ENCODE results near the gene HYOU1. TPM values are rescaled to one million over a fixed set of nuclear protein-coding genes. Genes with fewer than 3 reads are reported as not detected.
A peak's percentile ranks its signal among the peaks of the same experiment; 100 is the strongest.

HYOU1 gene
- total RNA-seq, 1 experiment from 2014 or later, result 228 TPM

GRCh38 chr11:119014209-119014924, 42.6 kb downstream of the HYOU1 start:
- no CpG with 5 or more reads among the region's 17 CpGs for WGBS (ENCODE audit: extremely low coverage, insufficient read length, low lambda C conversion rate)
- no peak overlapping the region for H2BK5ac ChIP-seq (ENCODE audit: insufficient read length, low read length)
- DNase-seq, result no peak
- peaks cover 2% of the 10 kb centered on the region for H3K79me1 ChIP-seq (ENCODE audit: insufficient read depth, low read depth, low read length, poor library complexity, severe bottlenecking)
- peak overlapping the region in 1 of 3 experiments; percentile 88; a peak in 2 of 7 replicates for H3K27ac Mint-ChIP-seq
- H3K27ac ChIP-seq (ENCODE audit: insufficient read length, low read depth, low read length), result no peak overlapping the region
- no peak overlapping the region for H2AFZ ChIP-seq (ENCODE audit: low read length)
- TF ChIP-seq CTCF (conservative IDR thresholded peaks at IDR 0.05), result no peak
- peaks cover 56 to 81% (median 69%) of the 10 kb centered on the region in 3 experiments for H3K36me3 Mint-ChIP-seq (ENCODE audit: insufficient read depth in 1 of 3, low read depth in 3 of 3)
- no peak overlapping the region for H4K8ac ChIP-seq (replicated peaks; ENCODE audit: insufficient read length, low read depth, low read length)
- no peak overlapping the region for H4K91ac ChIP-seq (ENCODE audit: insufficient read length, low read depth, low read length)
- no peaks in the 10 kb centered on the region; the same call in 1 of the 2 replicates for H3K27me3 Mint-ChIP-seq (ENCODE audit: low read depth)
- no peak overlapping the region for H3T11ph ChIP-seq (ENCODE audit: low read length)
- no peak overlapping the region for H3K18ac ChIP-seq (ENCODE audit: insufficient read length, low read depth, low read length)
- no peak overlapping the region for H3K23ac ChIP-seq (ENCODE audit: insufficient read length, low read depth, low read length)
- no peaks in the 10 kb centered on the region for H3K27me3 ChIP-seq (ENCODE audit: insufficient read depth, low read length)
- H3K56ac ChIP-seq (ENCODE audit: insufficient read length, low read depth, low read length), result no peak overlapping the region
- H3K4me1 ChIP-seq (ENCODE audit: insufficient read depth, low read length), result no peaks in the 10 kb centered on the region
- no peak overlapping the region for H3K14ac ChIP-seq (ENCODE audit: insufficient read depth, low read length)
- no peaks in the 10 kb centered on the region for H4K20me1 ChIP-seq (ENCODE audit: control insufficient read depth, insufficient read depth, insufficient read length)
- H4K5ac ChIP-seq (ENCODE audit: insufficient read length, low read depth, low read length), result no peak overlapping the region
- H3K79me2 ChIP-seq (ENCODE audit: insufficient read depth, low read length), result peaks cover 11% of the 10 kb centered on the region; the same call in 1 of the 2 replicates
- H3K9ac ChIP-seq (ENCODE audit: extremely low read depth, insufficient read length, low read length), result no peak overlapping the region
- peaks cover 10% of the 10 kb centered on the region for H3K23me2 ChIP-seq (ENCODE audit: insufficient read length, low read depth, low read length, poor library complexity, severe bottlenecking)
- H3K9me3 Mint-ChIP-seq, result no peaks in the 10 kb centered on the region
- H3K9me3 ChIP-seq (ENCODE audit: control insufficient read depth, low read depth, low read length), result no peaks in the 10 kb centered on the region
- H3K4ac ChIP-seq (ENCODE audit: low read depth, low read length), result no peak overlapping the region
- H3K4me3 Mint-ChIP-seq, result no peak overlapping the region; a peak in 1 of 5 replicates
- no peak overlapping the region for H2BK15ac ChIP-seq (ENCODE audit: low read depth, low read length)
- no peak overlapping the region for H2BK120ac ChIP-seq (ENCODE audit: low read depth, low read length, poor library complexity, severe bottlenecking)
- H3K4me2 ChIP-seq (ENCODE audit: insufficient read depth, insufficient read length, low read length), result no peak overlapping the region
- H2BK20ac ChIP-seq (ENCODE audit: low read depth, low read length, poor library complexity, severe bottlenecking), result no peak overlapping the region
- no peak overlapping the region for H2AK5ac ChIP-seq (ENCODE audit: insufficient read length, low read length)
- H2BK12ac ChIP-seq (ENCODE audit: insufficient read length, low read depth, low read length), result no peak overlapping the region
- H3K4me1 Mint-ChIP-seq, result peaks cover 4 to 14% of the 10 kb centered on the region in 2 experiments; a peak in 3 of 4 replicates

Measured in H9 (cell line).